Naive thymus-derived CD4-positive, alpha-beta T cell (primary cell): ENCODE results near the gene CABP5. TPM values are rescaled to one million over a fixed set of nuclear protein-coding genes. Genes with fewer than 3 reads are reported as not detected.

Experiments
- ATAC-seq: fragments of 150-1000 bp; cut with Tn5 transposase; 2 replicates; pipeline ENCODE4 v1.10.0; 2021; ENCODE audit warnings: mild to moderate bottlenecking, moderate library complexity
- CTCF ChIA-PET: fragments of 350-600 bp; sonication (Branson Sonifier 250); formaldehyde crosslinking; loops from one replicate; lab custom pipeline; 2021; ENCODE audit warnings: antibody characterized with exemption; lab: Charles Lee
- POLR2A ChIA-PET: fragments of 350-600 bp; sonication (Branson Sonifier 250); formaldehyde crosslinking; loops from one replicate; lab custom pipeline; 2021; ENCODE audit warnings: antibody characterized with exemption, inconsistent platforms; lab: Charles Lee
- DNase-seq, 9 donors: peaks; one replicate each; pipeline versions ENCODE4 v3.0.0 to v3.0.0-alpha.2; 2020 to 2022; ENCODE audit warnings: mixed read lengths in 1 of 9
- H3K27ac ChIP-seq: one replicate; pipeline ENCODE4 v1.7.0; 2013; ENCODE audit warnings: mild to moderate bottlenecking, low read depth, low read length, moderate library complexity
- H3K27me3 ChIP-seq, 2 donors: one replicate each; pipeline ENCODE4 v1.7.0; 2013; ENCODE audit warnings: low read length in 2 of 2, mild to moderate bottlenecking in 2 of 2, moderate library complexity in 2 of 2; ENCODE audit not compliant: control insufficient read depth in 2 of 2, insufficient read depth in 2 of 2
- H3K36me3 ChIP-seq, 3 experiments: 1 replicate in 2 of 3; 2 replicates in 1 of 3; pipeline ENCODE4 v1.7.0; 2013; ENCODE audit warnings: low read length in 3 of 3, mild to moderate bottlenecking in 3 of 3, moderate library complexity in 1 of 3; ENCODE audit not compliant: insufficient read depth in 3 of 3, control insufficient read depth in 2 of 3
- H3K4me1 ChIP-seq, 2 donors: one replicate each; pipeline ENCODE4 v1.7.0; 2013; ENCODE audit warnings: low read length in 2 of 2, mild to moderate bottlenecking in 2 of 2, moderate library complexity in 1 of 2; ENCODE audit not compliant: control insufficient read depth in 2 of 2, insufficient read depth in 2 of 2
- H3K4me3 ChIP-seq: 2 replicates; pipeline ENCODE4 v1.7.0; 2013; ENCODE audit warnings: mild to moderate bottlenecking, low read length
- H3K9me3 ChIP-seq, 3 experiments: 1 replicate in 2 of 3; 2 replicates in 1 of 3; pipeline ENCODE4 v1.7.0; 2013; ENCODE audit warnings: low read length in 3 of 3; ENCODE audit not compliant: control insufficient read depth in 2 of 3
- H3K27ac Mint-ChIP-seq, 9 donors: one replicate each; pipeline ENCODE4 v1.8.0; 2020 to 2022; ENCODE audit warnings: mixed read lengths in 9 of 9, mild to moderate bottlenecking in 8 of 9, moderate library complexity in 5 of 9, inconsistent platforms in 2 of 9
- H3K27me3 Mint-ChIP-seq, 5 donors: one replicate each; pipeline ENCODE4 v1.8.0; 2021 to 2022; ENCODE audit warnings: mixed read lengths in 5 of 5, mild to moderate bottlenecking in 1 of 5
- H3K36me3 Mint-ChIP-seq, 5 donors: one replicate each; pipeline ENCODE4 v1.8.0; 2020 to 2022; ENCODE audit warnings: mixed read lengths in 5 of 5, mild to moderate bottlenecking in 3 of 5, inconsistent platforms in 1 of 5
- H3K4me1 Mint-ChIP-seq, 7 donors: one replicate each; pipeline ENCODE4 v1.8.0; 2020 to 2022; ENCODE audit warnings: mixed read lengths in 7 of 7, mild to moderate bottlenecking in 3 of 7, inconsistent platforms in 1 of 7
- H3K4me3 Mint-ChIP-seq, 10 donors: one replicate each; pipeline ENCODE4 v1.8.0; 2020 to 2022; ENCODE audit warnings: mild to moderate bottlenecking in 10 of 10, mixed read lengths in 10 of 10, moderate library complexity in 6 of 10, inconsistent platforms in 2 of 10
- H3K9me3 Mint-ChIP-seq, 11 donors: one replicate each; pipeline ENCODE4 v1.8.0; 2020 to 2022; ENCODE audit warnings: mixed read lengths in 11 of 11, mild to moderate bottlenecking in 4 of 11, inconsistent platforms in 1 of 11, moderate library complexity in 1 of 11
- intact Hi-C, 2 donors: fragments of 100-400 bp; cut with micrococcal nuclease; formaldehyde crosslinking; loops; one replicate each; pipeline ENCODE4 v1.15.1; 2023
- polyA plus RNA-seq, 2 donors: library from polyadenylated mRNA; unstranded; fragments of 300-500 nt; fragmentation: Illumina TruSeq; gene quantifications; one replicate each; pipeline ENCODE4 v1.2.3, GENCODE V29; 2021
- total RNA-seq, 6 experiments: library from RNA in 5 of 6; stranded (reverse) in 5 of 6; gene quantifications; 1 replicate in 5 of 6; 2 replicates in 1 of 6; pipeline ENCODE4 v1.2.3 and lab custom pipeline; 2021 to 2026

Gene CABP5
- total and polyA plus RNA-seq, 7 experiments from 2014 or later, result 0.42 TPM; not detected in 6

DNA sequence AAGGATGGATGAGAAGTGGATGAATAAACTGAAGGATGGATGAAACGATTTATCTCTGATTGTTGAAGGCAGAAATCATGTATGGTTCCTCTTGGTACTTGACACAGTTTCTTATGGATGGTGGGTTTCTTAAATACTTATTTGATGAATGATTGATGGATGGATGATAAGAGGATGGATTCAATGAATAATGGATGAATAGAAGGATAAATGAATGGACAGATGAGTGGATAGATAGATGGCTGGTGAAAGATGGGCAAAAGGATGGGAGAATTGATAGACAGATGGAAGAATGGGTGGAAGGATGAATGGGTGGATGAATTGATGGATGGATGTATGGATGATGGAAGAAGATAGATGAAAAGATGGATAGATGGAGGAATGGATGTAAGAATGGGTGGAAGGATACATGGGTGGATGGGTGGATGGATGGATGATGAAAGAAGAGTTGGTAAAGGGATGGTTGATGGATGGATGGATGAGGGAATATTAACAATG lies 47.6 kb downstream of the CABP5 start:
- Mint-ChIP-seq H3K27me3 (peaks cover 7 to 34% (median 21%) of the 10 kb centered on the region in 5 donors), H3K36me3 (no peaks in the 10 kb centered on the region), H3K4me1 (peaks cover 0 to 2% (median 0%) of the 10 kb centered on the region in 7 donors), H3K4me3 (no peak overlapping the region), H3K27ac (no peak overlapping the region), H3K9me3 (peaks cover 0 to 5% (median 0%) of the 10 kb centered on the region in 11 donors)
- Histone ChIP-seq H3K9me3 (no peaks in the 10 kb centered on the region), H3K27me3 (no peaks in the 10 kb centered on the region), H3K4me1 (no peaks in the 10 kb centered on the region), H3K27ac (no peak overlapping the region), H3K4me3 (no peak overlapping the region), H3K36me3 (no peaks in the 10 kb centered on the region)
- ATAC-seq (no peak), DNase-seq (no peak)
- ChIA-PET POLR2A (no interaction called here), CTCF (no interaction called here)
- intact Hi-C loops, result no loop called here

DNA sequence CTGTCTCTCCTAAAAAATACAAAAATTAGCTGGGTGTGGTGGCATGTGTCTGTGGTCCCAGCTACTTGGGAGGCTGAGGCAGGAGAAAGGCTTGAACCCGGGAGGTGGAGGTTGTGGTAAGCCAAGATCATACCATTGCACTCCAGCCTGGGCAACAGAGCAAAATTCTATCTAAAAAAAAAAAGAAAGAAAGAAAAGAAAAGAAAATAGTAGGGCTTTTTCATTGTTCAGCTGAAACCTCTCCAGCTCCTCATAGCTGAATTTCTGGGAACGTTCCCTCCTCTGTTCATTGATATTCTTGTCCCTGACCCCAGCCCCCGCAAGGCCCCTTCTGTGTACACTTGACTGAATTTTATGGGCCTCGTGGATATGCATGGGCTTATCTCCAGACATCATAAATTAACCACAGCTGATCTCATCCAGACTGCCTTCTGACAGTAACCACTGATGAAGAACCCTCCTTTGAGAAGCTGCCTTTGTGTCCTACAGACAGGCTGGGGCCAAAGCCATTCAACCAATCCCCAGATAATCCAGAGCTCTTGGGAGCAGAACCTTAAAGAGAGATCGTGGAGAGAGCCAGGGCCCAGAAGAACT lies 49.6 kb downstream of the CABP5 start, which contains the start of gene ELSPBP1:
TSS of gene ELSPBP1 (plus strand) at position 424 of the 594 bp plus-strand sequence. CDS start 14,036 bp downstream, outside the sequence.
- H3K27me3 Mint-ChIP-seq, result peaks cover 14 to 50% (median 33%) of the 10 kb centered on the region in 5 donors
- Histone ChIP-seq H3K36me3 (no peaks in the 10 kb centered on the region), H3K4me3 (no peak within 1 kb of the TSS), H3K4me1 (no peaks in the 10 kb centered on the region), H3K9me3 (no peaks in the 10 kb centered on the region), H3K27ac (no peak within 1 kb of the TSS), H3K27me3 (no peaks in the 10 kb centered on the region)
- intact Hi-C loops, result no loop called here
- ChIA-PET POLR2A (no interaction called here), CTCF (no interaction called here)
- H3K4me3 Mint-ChIP-seq, result no peak within 1 kb of the TSS
- H3K9me3 Mint-ChIP-seq, result peaks cover 0 to 5% (median 0%) of the 10 kb centered on the region in 11 donors
- no peaks in the 10 kb centered on the region for H3K36me3 Mint-ChIP-seq
- DNase-seq, result no peak
- H3K4me1 Mint-ChIP-seq, result peaks cover 0 to 3% (median 0%) of the 10 kb centered on the region in 7 donors
- H3K27ac Mint-ChIP-seq, result no peak within 1 kb of the TSS
- no peak for ATAC-seq

DNA sequence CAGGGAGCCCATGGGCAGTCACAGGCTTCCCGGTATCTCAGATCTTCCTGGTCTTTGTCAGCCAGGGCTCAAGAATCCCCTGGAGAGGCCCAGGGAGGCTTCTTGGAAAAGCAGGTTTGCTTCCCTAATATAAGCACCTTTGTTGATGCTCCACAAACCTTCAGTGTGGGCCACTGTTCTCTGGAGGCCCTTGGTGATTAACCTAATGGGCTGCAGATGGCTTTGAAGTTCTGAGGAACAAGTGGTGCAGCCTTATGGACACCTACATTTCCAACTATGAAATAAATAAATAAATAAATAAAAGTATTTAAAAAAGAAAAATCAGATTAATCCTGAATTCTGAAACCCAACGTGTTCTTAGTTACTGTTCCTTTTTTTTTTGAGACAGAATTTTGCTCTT lies 51.8 kb downstream of the CABP5 start, which contains the start of gene BSPH1:
TSS of gene BSPH1 (minus strand) at position 101 of the 400 bp plus-strand sequence. CDS start at position 12, 89 bp downstream.
- DNase-seq (no peak), ATAC-seq (no peak)
- POLR2A ChIA-PET, result no interaction called here
- H3K36me3 ChIP-seq, result no peaks in the 10 kb centered on the region
- intact Hi-C loops, result no loop called here
- H3K9me3 ChIP-seq, result no peaks in the 10 kb centered on the region
- no peaks in the 10 kb centered on the region for H3K4me1 ChIP-seq
- CTCF ChIA-PET, result no interaction called here
- Mint-ChIP-seq H3K4me3 (no peak within 1 kb of the TSS), H3K9me3 (peaks cover 0 to 5% (median 0%) of the 10 kb centered on the region in 11 donors), H3K27ac (no peak within 1 kb of the TSS), H3K4me1 (peaks cover 0 to 3% (median 0%) of the 10 kb centered on the region in 7 donors), H3K36me3 (no peaks in the 10 kb centered on the region), H3K27me3 (peaks cover 14 to 51% (median 38%) of the 10 kb centered on the region in 5 donors)
- H3K27me3 ChIP-seq, result no peaks in the 10 kb centered on the region
- no peak within 1 kb of the TSS for H3K27ac ChIP-seq
- no peak within 1 kb of the TSS for H3K4me3 ChIP-seq

DNA sequence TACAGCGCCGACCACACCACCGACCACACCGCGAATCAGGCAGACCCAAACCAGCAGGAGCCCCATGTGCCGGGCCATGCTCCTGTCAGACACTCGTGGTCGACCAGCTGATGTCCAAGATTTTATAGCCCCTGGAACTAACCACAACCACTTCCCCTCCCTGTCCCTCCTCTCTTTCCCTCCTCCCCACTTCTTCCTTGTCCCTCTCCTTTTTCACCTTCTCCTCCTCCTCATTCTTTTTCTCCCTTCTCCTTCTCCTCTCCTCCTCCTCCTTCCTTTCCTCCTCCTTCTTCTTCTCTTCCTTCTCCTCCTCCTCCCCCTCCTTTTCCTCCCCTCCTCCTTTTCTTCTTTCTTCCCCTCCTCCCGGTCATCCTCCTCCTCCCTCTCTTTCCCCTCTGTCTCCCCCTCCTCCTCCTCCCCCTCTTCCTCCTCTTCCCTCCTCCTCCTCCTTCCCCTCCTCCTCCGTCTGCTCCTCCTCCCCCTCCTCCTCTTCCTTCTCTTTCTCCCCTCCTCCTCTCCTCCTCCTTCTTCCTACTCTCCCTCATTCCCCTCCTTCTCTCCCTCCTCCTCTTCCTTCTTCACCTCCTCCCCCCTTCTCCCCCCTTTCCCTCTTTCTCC lies 52.6 kb downstream of the CABP5 start:
- Mint-ChIP-seq H3K9me3 (peaks cover 0 to 5% (median 0%) of the 10 kb centered on the region in 11 donors), H3K4me1 (peaks cover 0 to 3% (median 0%) of the 10 kb centered on the region in 7 donors), H3K27me3 (peaks cover 14 to 49% (median 35%) of the 10 kb centered on the region in 5 donors), H3K4me3 (no peak overlapping the region), H3K27ac (no peak overlapping the region), H3K36me3 (no peaks in the 10 kb centered on the region)
- DNase-seq (no peak), ATAC-seq (no peak)
- Histone ChIP-seq H3K27me3 (no peaks in the 10 kb centered on the region), H3K9me3 (no peaks in the 10 kb centered on the region), H3K4me3 (no peak overlapping the region), H3K27ac (no peak overlapping the region), H3K36me3 (no peaks in the 10 kb centered on the region), H3K4me1 (no peaks in the 10 kb centered on the region)
- ChIA-PET CTCF (no interaction called here), POLR2A (no interaction called here)
- intact Hi-C loops, result no loop called here

Other genes with a start within 250 kb of the CABP5 start
- not detected for gene TPRX1, start 239.5 kb downstream of the CABP5 start, total RNA-seq
- gene TPRX1, start 239.5 kb downstream of the CABP5 start, polyA plus RNA-seq, result not detected
- not detected for gene CRX, start 222.1 kb downstream of the CABP5 start, total RNA-seq
- gene CRX, start 222.1 kb downstream of the CABP5 start, polyA plus RNA-seq, result not detected
- not detected for gene TPRX2, start 184.8 kb downstream of the CABP5 start, total RNA-seq
- gene TPRX2, start 184.8 kb downstream of the CABP5 start, polyA plus RNA-seq, result not detected
- gene SULT2A1, start 157.8 kb downstream of the CABP5 start, total RNA-seq, result not detected
- not detected for gene SULT2A1, start 157.8 kb downstream of the CABP5 start, polyA plus RNA-seq
- gene BSPH1, start 51.9 kb downstream of the CABP5 start, total RNA-seq, result not detected
- gene BSPH1, start 51.9 kb downstream of the CABP5 start, polyA plus RNA-seq, result not detected
- gene ELSPBP1, start 49.4 kb downstream of the CABP5 start, total RNA-seq, result not detected
- gene ELSPBP1, start 49.4 kb downstream of the CABP5 start, polyA plus RNA-seq, result not detected
- gene PLA2G4C, start 66.7 kb upstream of the CABP5 start, total RNA-seq, result 10 to 100 TPM in 2 of 5 experiments, 1 to 10 TPM in 3; 3.3 to 21.2 (median 9.1) TPM
- 1 to 10 TPM; 1.2 to 2.3 TPM for gene PLA2G4C, start 66.7 kb upstream of the CABP5 start, polyA plus RNA-seq
- gene LIG1, start 126.3 kb upstream of the CABP5 start, total RNA-seq, result 100 to 1,000 TPM in 4 of 5 experiments, 10 to 100 TPM in 1; 61.0 to 134 (median 122) TPM
- gene LIG1, start 126.3 kb upstream of the CABP5 start, polyA plus RNA-seq, result 10 to 100 TPM; 38.1 to 44.6 TPM
- 10 to 100 TPM in 1 of 5 experiments, 1 to 10 TPM in 4; 5.0 to 11.6 (median 7.4) TPM for gene ZSWIM9, start 126.6 kb upstream of the CABP5 start, total RNA-seq
- 1 to 10 TPM in 1 of 2 donors, under 1 TPM in 1; 0.82 to 1.0 TPM for gene ZSWIM9, start 126.6 kb upstream of the CABP5 start, polyA plus RNA-seq
- gene CARD8, start 211.8 kb upstream of the CABP5 start, total RNA-seq, result 100 to 1,000 TPM; 104 to 301 (median 182) TPM
- gene CARD8, start 211.8 kb upstream of the CABP5 start, polyA plus RNA-seq, result 100 to 1,000 TPM in 1 of 2 donors, 10 to 100 TPM in 1; 73.6 to 101 TPM
- gene ZNF114, start 226.0 kb upstream of the CABP5 start, total RNA-seq, result under 1 TPM in 2 of 5 experiments, not detected in 3; 0.29 to 0.51 TPM
- gene ZNF114, start 226.0 kb upstream of the CABP5 start, polyA plus RNA-seq, result not detected